Dedifferentiated amniotic fluid mesenchymal stem cell (primary cell): ENCODE results near the gene FXYD7.
"Not testable (repeated sequence)": the region's sequence is repeated elsewhere in the genome, so short reads cannot be mapped to it uniquely, and the experiment has no call there.

Source experiments
- DNase-seq: peaks from one replicate; pipeline ENCODE4 v3.0.0-alpha.2; 2016; ENCODE audit errors: extremely low spot score

The FXYD7 gene, protein sequence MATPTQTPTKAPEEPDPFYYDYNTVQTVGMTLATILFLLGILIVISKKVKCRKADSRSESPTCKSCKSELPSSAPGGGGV

DNA sequence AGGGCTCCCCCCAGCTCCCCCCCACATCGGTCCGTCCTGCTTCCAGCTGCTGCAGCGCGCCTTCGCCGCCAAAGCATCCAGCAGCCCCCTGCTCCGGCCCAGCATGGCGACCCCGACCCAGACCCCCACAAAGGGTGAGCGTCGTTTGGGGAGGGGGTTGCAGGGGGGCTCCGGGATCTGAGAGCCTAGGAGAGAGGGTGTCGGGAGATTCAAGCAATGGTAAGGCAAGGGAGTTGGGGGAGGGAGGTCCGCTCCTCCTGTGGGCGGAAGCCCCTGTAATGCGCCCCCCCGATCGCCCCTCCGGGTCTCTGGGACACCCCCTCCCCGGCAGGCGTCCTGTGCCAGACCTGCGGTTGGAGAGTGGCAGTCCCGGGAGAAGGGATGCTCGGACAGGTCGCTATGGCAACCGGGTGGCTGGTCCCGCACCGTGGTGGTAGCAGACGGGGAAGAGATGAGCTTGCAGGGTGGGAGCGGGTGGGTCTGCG, at the start of gene FXYD7:
TSS of gene FXYD7 (plus strand) at position 25 of the 485 bp plus-strand sequence. CDS start at position 104, 79 bp downstream.
- no peak for DNase-seq

DNA sequence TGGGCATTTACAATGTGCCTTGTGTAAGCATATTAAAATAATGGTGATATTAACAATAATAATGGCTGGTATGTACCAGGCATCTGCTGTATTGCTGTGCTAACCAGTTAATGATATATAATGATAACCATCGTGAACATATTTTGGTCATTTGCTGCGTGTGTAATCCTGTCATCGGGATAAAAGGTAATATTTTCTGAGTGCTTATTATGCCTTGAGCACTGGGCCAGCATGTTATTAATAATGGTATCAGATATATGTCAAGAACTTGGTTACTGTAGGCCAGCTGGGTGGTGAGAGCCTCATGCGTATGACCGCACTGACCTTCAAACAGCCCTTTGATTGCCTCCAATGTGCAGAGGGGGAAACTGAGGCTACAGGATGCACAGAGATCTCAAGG, 49.6 kb upstream of the FXYD7 start:
- no peak for DNase-seq

DNA sequence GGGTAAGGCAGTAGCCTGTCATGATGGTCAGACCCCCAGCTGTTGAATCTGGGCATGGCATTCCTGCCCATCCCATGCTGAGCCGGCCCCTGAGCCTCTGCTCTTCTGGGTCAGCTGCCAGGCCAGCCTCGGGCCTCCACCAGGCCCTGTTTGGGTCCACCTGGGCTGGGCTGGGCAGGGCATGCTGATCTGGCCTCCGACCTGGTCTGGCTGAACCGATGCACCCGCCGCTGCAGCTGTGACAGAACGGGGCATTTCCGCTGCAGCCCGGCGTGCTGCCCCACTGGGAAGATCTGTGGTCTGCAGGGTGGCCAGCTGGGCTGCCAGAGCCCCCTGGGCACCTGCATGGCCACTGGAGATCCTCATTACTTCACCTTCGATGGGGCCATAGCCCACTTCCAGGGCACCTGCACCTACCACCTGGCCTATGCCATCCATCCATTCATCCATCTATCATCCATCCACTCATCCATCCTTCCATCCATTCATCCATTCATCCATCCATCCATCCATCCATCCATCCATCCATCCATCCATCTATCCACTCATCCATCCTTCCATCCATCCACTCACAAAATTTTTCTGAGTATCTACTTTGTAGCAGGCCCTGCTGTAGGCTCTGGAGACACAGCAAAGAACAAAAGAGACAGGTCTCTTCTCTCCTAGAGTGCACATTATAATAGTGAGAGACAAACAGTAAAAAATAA, 49.0 kb upstream of the FXYD7 start:
- no peak for DNase-seq

DNA sequence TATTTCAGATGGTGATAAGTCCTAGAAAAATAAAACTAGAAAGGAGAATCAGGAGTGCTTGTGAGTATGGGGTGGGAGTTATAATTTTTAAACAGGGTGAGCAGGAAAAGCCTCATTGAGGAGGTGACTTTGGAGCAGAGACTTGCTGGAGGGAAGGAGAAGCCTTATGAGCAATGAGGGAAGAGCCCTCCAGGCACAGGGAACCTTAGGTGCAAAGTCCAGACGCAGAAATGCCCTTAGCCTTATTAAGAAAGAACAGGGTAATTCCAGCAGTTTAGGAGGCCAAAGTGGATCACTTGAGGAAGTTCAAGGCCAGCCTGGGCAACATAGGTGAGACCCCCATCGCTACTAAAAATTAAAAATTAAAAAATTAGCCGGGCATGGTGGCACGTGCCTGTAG, 48.4 kb upstream of the FXYD7 start:
- no peak for DNase-seq

DNA sequence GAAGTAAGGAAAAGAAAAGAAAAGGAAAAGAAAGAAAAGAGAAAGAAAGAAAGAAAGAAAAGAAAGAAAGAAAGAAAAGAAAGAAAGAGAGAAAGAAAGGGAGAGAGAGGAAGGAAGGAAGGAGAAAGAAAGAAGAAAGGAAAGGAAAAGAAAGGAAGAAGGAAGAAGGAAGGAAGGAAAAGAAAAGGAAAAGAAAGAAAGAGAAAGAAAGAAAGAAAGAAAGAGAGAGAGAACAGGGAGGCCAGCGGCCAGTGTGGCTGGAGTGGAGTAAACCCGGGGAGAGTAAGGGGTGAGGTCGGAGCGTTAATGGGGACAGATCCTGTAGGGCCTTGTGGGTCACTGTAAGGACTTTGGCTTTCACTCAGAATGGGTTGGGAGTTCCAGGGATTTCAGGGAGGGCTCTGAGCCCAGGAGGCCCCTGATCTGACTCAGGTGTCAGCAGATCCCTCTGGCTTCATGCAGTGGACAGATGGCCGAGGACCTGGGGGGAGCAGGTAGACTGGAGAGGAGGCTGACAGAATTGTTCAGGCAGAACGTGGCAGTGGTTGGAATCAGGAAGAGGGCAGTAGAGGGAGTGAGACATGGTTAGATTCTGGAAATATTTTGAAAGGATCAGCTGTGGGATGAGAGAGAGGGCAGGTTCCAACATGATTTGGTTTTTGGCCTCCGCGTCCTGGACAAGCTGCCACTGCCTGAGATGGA, 47.2 kb upstream of the FXYD7 start:
- DNase-seq = no peak

DNA sequence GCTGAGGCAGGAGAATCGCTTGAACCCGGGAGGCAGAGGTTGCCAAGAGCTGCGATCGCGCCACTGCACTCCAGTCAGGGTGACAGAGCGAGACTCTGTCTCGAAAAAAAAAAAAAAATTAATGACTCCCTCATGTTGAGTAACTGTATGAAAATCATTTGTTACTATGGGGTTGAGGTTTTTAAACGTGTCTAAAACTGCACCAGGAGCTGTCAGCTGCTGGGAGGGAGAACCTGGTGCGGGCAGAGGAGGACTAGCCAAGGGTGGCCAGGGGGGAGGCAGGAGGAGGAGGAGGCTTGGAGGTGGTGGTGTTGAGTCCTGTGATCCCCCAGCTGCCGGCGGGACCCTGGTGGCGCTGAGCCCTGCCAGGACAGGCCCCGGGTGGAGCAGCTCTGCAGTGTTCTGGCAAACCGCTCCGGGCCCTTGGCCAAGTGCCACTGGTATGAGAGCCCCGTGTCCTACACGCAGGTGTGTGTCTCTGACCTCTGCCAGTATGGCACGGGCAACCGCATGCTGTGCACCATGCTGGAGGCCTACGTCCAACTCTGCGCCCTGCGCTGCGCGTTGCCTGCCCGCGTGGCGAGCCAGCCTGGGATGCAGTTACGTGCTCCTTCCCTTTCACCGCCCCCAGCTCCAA, 44.5 kb upstream of the FXYD7 start:
- no peak for DNase-seq

DNA sequence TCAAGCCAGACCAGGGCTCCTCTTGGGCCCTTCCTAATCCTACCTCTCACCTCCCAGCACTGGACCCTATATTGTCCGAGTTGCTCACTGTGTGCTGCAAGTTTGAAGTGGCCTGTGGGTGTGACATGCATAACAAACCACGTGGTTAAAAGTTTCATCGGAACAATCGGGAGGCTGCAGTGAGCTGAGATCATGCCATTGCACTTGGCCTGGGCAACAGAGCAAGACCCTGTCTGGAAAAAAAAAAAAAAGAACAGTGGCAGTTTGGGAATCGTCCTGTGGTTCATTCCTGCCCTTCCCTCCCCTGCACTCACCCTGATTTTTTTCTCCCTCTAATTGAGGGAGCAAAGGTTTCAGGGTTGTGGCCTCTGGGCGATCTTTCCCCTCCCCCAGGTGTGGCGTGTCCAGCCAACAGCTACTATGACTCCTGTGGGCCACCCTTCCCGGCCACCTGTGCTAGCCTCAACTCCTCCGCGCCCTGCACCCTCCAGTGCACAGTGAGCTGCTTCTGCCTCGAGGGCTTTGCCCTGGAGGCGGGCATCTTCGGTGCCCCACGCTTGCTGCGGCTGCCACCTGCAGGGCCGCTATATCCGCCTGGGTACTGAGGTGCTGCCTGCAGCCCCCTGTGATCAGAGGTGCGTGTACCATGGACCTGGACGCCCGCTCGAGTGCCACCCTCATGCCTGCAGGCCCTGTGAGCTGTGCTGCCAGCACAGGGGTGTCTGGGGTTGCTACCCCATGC, 43.7 kb upstream of the FXYD7 start:
- DNase-seq = no peak

DNA sequence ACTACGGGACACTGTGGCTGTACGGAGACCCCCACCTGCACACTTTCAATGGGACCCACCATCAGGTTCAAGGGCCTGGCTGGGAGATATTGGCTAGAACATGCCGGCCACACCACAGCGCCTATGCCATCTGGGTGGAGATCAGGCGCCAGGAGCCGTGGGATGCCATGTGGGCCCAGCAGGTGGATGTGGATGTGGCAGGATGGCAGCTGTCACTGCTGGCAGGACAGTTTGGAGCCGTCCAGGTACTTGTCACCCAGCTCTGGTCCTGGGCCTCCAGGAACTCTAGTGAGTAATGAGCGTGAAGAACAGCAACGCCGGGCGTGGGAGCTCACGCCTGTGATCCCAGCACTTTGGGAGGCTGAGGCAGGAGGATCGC, 43.2 kb upstream of the FXYD7 start:
- no peak for DNase-seq

DNA sequence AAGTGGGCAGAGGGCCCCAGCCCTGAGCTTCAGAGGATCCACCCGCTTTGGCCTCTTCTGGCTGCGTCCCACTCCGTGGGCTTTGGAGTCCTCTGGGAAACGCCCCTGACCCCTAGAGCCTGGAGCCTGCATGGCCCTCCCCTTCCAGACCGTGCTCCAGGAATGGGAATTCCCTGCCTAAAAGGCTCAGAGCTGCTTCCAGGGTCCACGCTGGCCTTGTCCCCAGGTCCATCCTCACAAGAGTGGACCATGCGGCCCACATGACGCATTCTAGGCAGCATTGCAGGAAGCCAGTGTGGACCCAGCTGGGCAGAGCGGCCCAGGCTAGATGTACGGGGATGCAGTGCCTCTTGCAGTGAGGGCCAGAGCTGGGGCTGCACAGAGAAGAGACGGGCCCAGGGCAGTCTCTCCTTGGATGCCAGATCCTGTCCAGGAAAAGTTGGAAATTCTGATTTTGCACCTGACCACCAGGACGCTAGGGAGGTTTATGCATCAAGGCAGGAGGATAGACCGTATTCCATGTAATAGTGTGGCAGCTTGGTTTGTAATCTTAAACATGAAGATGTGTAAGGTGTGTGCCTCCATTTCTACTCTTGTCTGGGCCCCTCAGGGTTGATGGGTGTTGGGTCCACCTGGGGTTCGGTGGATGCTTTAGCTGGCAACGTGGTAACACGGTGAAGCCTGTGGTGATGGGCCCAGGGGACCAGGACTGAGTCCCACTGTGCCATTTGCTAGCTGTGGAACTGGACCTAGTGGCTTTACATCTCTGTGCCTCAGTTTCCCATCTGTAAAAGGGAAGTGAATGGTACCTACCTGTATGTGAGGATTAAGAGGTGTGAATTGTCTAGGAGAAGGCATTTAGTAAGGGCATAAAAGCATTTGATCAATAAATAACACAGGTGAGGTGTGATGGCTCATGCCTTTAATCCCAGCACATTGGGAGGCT, 42.2 kb upstream of the FXYD7 start:
- DNase-seq = no peak

DNA sequence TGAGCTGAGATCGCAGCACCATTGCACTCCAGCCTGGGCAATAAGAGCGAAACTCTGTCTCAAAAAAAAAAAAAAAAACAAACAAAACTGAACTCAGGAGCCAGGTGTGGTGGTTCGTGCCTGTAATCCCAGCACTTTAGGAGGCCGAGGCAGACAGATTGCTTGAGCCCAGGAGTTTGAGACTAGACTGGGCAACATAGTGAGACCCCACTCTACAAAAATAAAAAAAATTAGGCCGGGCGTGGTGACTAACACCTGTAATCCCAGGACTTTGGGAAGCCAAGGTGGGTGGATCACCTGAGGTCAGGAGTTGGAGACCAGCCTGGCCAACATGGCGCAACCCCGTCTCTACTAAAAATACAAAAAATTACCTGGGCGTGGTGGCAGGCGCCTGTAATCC, 41.1 kb upstream of the FXYD7 start:
- DNase-seq = not testable (repeated sequence)

DNA sequence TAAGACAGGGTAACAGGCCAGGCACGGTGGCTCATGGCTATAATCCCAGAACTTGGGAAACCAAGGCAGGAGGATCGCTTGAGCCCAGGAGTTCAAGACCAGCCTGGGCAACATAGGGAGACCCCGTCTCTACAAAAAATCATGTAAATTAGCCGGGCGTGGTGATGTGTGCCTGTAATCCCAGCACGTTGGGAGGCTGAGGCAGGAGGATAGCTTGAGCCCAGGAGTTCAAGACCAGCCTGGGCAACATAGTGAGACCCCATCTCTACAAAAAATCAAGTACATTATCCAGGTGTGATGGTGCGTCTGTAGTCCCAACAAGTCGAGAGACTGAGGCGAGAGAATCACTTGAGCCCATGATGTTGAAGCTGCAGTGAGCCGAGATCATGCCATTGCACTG, 39.4 kb upstream of the FXYD7 start:
- not testable (repeated sequence) for DNase-seq

DNA sequence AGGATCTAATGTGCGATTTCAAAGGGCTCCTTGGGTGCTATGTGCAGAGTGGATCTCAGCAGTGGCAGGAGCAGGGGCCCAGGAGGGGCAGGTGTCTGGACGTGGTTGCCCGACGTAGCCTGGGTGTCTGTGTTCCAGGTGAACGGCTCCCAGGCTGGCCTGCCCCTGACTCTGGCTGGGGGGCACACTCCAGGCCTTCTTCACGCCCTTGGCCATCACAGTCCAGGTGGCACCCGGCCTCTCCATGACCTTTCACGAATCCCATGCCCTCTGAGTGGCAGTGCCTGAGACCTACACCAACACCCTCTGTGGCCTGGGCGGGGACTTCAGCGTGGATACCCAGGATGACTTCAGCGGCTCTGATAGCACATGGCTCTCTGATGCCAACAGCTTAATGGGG, 38.7 kb upstream of the FXYD7 start:
- no peak for DNase-seq

DNA sequence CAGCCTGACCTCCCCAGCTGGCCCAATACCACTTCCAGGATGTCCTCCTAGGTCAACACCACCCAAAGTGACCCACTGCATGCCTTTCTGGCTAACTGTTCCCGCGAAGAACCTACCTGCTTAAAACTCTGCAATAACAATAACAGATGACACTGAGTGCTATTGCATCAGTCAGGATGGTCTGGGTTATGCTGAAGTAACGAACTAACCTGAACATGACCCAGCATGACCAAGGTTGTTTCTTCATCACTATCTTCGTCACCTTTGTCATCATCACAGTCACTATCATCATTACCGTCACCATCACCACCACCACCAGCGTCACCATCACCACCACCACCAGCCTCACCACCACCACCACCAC, 38.0 kb upstream of the FXYD7 start:
- DNase-seq = no peak

DNA sequence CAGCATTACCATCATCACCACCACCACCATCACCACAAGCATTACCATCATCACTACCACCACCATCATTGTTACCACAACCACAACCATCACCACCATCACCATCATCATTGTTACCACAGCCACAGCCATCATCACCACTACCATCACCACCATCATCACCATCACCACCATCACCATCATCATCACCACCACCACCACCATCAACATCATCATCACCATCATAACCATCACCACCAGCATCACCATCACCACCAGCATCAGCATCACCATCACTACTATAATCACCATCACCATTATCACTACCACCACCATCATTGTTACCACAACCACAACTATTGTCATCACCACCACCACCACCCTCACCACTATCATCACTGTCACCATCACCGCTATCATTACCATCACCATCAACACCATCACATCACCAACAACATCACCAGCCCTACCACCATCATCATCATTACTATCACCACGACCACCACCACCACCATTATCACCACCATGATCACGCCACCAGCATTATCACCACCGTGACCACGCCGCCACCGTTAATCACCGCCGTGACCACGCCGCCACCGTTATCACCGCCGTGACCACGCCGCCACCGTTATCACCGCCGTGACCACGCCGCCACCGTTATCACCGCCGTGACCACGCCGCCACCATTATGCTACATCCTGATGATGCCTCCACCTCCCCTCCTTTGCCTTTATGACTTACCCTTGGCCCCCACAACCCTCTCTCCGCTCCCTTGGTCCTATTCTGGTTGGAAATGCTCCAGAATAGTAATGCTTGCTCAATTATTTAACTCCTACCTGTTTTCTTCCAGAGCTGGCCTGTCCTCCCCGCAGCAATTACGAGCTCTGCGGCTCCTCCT, 37.4 kb upstream of the FXYD7 start:
- no peak for DNase-seq

DNA sequence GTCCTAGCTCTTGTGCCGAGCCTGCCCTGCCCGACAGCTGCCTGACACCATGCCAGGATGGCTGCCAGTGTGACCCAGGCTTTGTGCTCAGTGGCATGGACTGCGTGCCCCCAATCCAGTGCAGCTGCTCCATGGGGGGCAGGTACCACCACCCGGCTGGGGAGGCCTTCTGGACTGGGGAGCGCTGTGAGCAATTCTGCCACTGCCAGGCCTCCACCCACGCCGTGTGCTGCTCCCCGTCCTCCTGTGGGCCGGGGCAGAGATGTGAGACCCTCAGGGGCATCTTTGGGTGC, 36.8 kb upstream of the FXYD7 start:
- DNase-seq = no peak

DNA sequence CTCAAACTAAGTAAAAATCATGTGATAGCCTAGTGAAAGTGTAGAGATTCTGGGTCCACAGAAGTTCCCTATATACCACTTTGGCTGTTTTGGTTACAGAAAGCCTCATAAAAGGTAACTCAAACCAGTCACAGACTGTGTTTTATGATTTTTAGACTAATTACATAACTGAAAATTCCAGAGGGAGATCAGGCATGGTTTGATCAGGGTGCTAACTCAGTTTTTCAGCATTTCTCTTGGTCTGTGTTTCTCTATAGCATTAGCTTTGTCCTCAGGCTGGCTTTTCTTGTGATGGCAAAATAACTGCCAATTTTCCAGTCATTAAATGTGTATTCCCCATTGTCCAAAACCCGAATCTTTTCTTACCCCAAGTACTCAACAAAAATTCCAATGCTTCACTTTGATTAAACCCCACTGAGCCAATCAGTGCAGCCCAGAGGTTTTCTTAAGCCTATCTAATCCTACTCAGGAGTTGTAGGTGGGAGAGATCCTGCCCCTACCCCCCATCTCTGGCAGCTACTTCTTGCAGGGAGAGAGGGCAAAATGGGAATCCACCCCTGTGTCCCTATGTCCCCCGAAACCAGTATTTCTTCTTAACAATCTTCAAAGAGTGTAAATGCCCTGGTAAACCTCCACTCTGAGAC, 36.0 kb upstream of the FXYD7 start:
- DNase-seq = no peak

DNA sequence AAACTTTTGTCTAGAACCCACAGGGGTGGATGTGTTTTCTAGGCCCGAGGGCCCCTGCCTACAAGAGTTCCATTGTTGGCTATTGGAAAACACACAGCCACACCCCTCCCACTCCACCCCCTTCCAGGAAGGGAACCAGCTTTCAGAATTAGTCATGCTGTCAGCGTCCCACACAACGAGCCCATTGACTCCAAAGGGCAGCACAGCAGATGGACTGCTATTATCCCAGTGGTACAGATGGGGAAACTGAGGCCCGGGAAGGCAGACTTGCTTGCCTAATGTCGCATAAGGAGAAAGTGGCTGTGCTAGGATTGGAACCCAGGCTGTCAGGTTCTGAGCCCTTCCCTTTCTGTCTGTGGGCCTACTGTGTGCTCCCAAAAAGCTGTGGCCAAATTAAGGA, 35.5 kb upstream of the FXYD7 start:
- no peak for DNase-seq

DNA sequence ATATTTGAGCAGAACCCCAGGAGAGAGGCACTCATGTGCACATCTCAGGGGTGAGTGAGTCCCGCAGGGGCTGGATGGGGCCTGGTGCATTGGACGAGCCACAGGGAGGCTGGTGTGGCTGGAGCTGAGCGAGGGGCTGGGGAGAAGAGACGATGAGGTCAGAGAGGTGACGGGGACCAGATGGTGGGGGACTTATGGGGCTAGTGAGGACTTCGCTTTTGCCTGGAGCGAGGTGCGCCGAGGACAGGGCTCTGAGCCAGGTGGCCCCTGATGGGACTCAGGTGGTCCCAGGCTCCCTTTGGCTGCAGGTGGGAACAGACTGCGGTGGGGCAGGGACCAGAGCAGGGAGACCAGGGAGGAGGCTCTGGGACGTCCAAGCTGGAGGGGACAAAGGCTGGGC, 34.3 kb upstream of the FXYD7 start:
- DNase-seq = no peak

DNA sequence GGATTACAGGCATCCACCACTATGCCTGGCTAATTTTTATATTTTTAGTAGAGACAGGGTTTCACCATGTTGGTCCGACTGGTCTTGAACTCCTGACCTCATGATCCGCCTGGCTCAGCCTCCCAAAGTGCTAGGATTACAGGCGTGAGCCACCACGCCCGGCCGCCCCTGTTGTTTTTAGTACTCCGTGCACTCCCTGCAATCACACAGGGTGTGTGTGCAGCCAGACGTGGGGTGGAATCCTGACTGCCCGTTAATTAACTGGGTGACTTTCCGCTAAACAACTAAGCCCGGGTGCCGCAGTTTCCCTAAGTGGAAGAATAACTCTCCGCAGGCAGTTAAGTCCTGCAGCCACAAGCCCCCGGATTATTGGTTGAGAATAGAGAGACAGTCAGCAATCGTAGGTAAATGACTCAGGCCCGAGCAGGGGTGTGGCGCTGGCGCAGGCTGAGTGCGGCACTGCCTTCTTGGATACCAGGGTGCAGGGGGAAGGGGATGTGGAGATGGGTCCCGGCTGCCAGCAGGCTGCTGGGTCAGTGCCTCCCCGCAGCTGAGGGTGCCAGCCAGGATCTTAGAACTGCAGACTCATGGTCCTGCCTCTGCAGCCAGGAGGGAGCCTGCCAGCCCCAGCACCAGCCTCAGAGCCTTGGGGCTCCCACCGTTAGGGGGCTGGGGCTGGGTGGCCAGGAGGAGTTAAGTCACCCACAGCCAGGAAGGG, 33.5 kb upstream of the FXYD7 start:
- no peak for DNase-seq
